ENCODE data around the gene PCDH17. TPM values are rescaled to one million over a fixed set of nuclear protein-coding genes. Genes with fewer than 3 reads are reported as not detected.

Gene PCDH17
- total and polyA plus RNA-seq, 2 experiments from 2014 or later, result 3.2 to 10.3 TPM

DNA sequence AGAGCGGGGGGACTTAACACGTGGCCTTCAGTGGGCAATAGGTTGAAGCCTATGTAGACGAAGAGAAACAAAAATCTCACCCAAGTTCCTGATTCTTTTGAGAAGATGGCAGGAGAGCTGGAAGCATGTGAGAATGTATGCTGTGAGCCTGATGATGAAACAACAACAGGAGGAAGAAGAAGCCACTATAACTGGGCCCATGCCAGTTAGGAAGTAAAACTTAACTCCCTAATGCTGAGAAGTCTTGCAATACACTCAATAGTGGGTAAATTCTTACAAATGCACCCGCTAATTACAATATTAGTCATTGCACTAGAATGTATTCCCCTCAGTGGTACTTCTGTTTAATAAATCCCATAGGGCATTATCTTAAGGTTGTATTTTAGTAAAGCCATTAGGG lies 9.1 kb downstream of the PCDH17 start:
- Histone ChIP-seq H2AFZ (no peak overlapping the region), H3K36me3 (replicated peaks; ENCODE audit: insufficient read depth, low read depth) (no peaks in the 10 kb centered on the region), H3K79me2 (peaks cover 2% of the 10 kb centered on the region), H4K20me1 (ENCODE audit: insufficient read depth, poor library complexity, severe bottlenecking) (no peaks in the 10 kb centered on the region), H3K27ac (no peak overlapping the region), H3K9me3 (ENCODE audit: low read depth) (no peaks in the 10 kb centered on the region), H3K4me2 (no peak overlapping the region), H3K9me2 (replicated peaks; ENCODE audit: insufficient read depth) (no peaks in the 10 kb centered on the region), H3K27me3 (no peaks in the 10 kb centered on the region), H3K4me3 (no peak overlapping the region), H3K4me1 (ENCODE audit: insufficient read depth) (no peaks in the 10 kb centered on the region)
- TF ChIP-seq EZH2phosphoT487 (IDR thresholded peaks at IDR 0.05; ENCODE audit: low read depth, severe bottlenecking, unreplicated experiment) (no peak), CTCF (IDR thresholded peaks at IDR 0.05; ENCODE audit: poor library complexity) (no peak), EZH2 (IDR thresholded peaks at IDR 0.05; ENCODE audit: borderline replicate concordance) (no peak)
- no peak for DNase-seq (ENCODE audit: low spot score)
- 68% methylated on average over 4 of the region's 4 CpGs for WGBS (ENCODE audit: low lambda C conversion rate, missing lambda C conversion rate)

DNA sequence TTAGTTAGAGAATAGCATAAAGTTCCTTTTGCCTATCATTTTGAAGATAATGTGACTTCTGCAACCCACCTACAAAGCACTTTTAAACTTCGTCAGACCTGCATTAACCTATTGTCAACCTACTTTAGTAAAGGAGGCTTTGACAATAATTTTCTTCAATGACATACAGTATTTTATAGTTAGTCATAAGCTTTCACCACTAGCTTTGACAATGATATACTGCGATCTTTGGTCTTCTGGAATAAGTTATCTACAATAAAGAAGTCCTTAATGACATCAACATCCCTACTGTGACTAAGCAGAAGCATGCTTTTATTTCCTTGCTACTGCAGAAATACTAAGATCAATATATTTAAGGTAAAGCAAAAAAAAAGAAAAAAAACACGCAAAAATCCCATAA lies 9.5 kb downstream of the PCDH17 start:
- DNase-seq (ENCODE audit: low spot score), result no peak
- Histone ChIP-seq H3K36me3 (replicated peaks; ENCODE audit: insufficient read depth, low read depth) (no peaks in the 10 kb centered on the region), H3K9me2 (replicated peaks; ENCODE audit: insufficient read depth) (no peaks in the 10 kb centered on the region), H3K4me2 (no peak overlapping the region), H3K27ac (no peak overlapping the region), H4K20me1 (ENCODE audit: insufficient read depth, poor library complexity, severe bottlenecking) (no peaks in the 10 kb centered on the region), H3K4me3 (no peak overlapping the region), H3K27me3 (no peaks in the 10 kb centered on the region), H3K4me1 (ENCODE audit: insufficient read depth) (no peaks in the 10 kb centered on the region), H3K79me2 (peaks cover 2% of the 10 kb centered on the region), H2AFZ (no peak overlapping the region), H3K9me3 (ENCODE audit: low read depth) (no peaks in the 10 kb centered on the region)
- WGBS (ENCODE audit: low lambda C conversion rate, missing lambda C conversion rate), result 96% methylated on average over 3 of the region's 3 CpGs
- TF ChIP-seq EZH2phosphoT487 (IDR thresholded peaks at IDR 0.05; ENCODE audit: low read depth, severe bottlenecking, unreplicated experiment) (no peak), EZH2 (IDR thresholded peaks at IDR 0.05; ENCODE audit: borderline replicate concordance) (no peak), CTCF (IDR thresholded peaks at IDR 0.05; ENCODE audit: poor library complexity) (no peak)

GRCh38 chr13:57644106-57644505 lies 12.6 kb downstream of the PCDH17 start:
- H3K9me2 ChIP-seq (replicated peaks; ENCODE audit: insufficient read depth), result no peaks in the 10 kb centered on the region
- H3K79me2 ChIP-seq, result no peaks in the 10 kb centered on the region
- H3K27me3 ChIP-seq, result no peaks in the 10 kb centered on the region
- no peaks in the 10 kb centered on the region for H4K20me1 ChIP-seq (ENCODE audit: insufficient read depth, poor library complexity, severe bottlenecking)
- WGBS (ENCODE audit: low lambda C conversion rate, missing lambda C conversion rate), result 89% methylated on average over 3 of the region's 3 CpGs
- H2AFZ ChIP-seq, result no peak overlapping the region
- H3K36me3 ChIP-seq (replicated peaks; ENCODE audit: insufficient read depth, low read depth), result no peaks in the 10 kb centered on the region
- DNase-seq (ENCODE audit: low spot score), result no peak
- no peak overlapping the region for H3K4me2 ChIP-seq
- H3K4me1 ChIP-seq (ENCODE audit: insufficient read depth), result no peaks in the 10 kb centered on the region
- no peak overlapping the region for H3K27ac ChIP-seq
- TF ChIP-seq CTCF (IDR thresholded peaks at IDR 0.05; ENCODE audit: poor library complexity) (no peak), EZH2phosphoT487 (IDR thresholded peaks at IDR 0.05; ENCODE audit: low read depth, severe bottlenecking, unreplicated experiment) (no peak)
- no peak overlapping the region for H3K4me3 ChIP-seq
- H3K9me3 ChIP-seq (ENCODE audit: low read depth), result no peaks in the 10 kb centered on the region
